ENCODE data around the gene ARL10.
"Not testable (repeated sequence)": the region's sequence is repeated elsewhere in the genome, so short reads cannot be mapped to it uniquely, and the experiment has no call there.

The ARL10 gene

GRCh38 chr5:176389135-176390123 is 24.1 kb downstream of the ARL10 start:
- no peak for DNase-seq

- no peak for DNase-seq
Measured at GRCh38 chr5:176391479-176391878, 26.2 kb downstream of the ARL10 start.

- DNase-seq: no peak
Measured at GRCh38 chr5:176391999-176392398, 26.7 kb downstream of the ARL10 start.

- no peak for DNase-seq
Measured at GRCh38 chr5:176392526-176392925, 27.2 kb downstream of the ARL10 start.

- no peak for DNase-seq
Measured at GRCh38 chr5:176394096-176394495, 28.8 kb downstream of the ARL10 start.

GRCh38 chr5:176394881-176395675 is 29.8 kb downstream of the ARL10 start:
- DNase-seq: no peak

GRCh38 chr5:176396330-176396729 is 31.0 kb downstream of the ARL10 start:
- no peak for DNase-seq

- DNase-seq: no peak
Measured at GRCh38 chr5:176397736-176398420, 32.6 kb downstream of the ARL10 start.

GRCh38 chr5:176400382-176401156 is 35.3 kb downstream of the ARL10 start:
- no peak for DNase-seq

GRCh38 chr5:176401281-176402205 is 36.3 kb downstream of the ARL10 start:
- DNase-seq: no peak

- no peak for DNase-seq
Measured at GRCh38 chr5:176405656-176406435, 40.6 kb downstream of the ARL10 start.

GRCh38 chr5:176406436-176407052 is 41.3 kb downstream of the ARL10 start:
- no peak for DNase-seq

- no peak for DNase-seq
Measured at GRCh38 chr5:176407456-176408251, 42.4 kb downstream of the ARL10 start.

GRCh38 chr5:176408252-176408573 is 42.9 kb downstream of the ARL10 start:
- DNase-seq: not testable (repeated sequence)

- no peak for DNase-seq
Measured at GRCh38 chr5:176408590-176408989, 43.3 kb downstream of the ARL10 start.

- no peak for DNase-seq
Measured at GRCh38 chr5:176409765-176410164, 44.5 kb downstream of the ARL10 start.

GRCh38 chr5:176410486-176411180 is 45.3 kb downstream of the ARL10 start:
- no peak for DNase-seq

- DNase-seq: no peak
Measured at GRCh38 chr5:176412517-176413254, 47.4 kb downstream of the ARL10 start.
